Measurements from ENCODE around the gene STMN1.

The STMN1 gene

DNA sequence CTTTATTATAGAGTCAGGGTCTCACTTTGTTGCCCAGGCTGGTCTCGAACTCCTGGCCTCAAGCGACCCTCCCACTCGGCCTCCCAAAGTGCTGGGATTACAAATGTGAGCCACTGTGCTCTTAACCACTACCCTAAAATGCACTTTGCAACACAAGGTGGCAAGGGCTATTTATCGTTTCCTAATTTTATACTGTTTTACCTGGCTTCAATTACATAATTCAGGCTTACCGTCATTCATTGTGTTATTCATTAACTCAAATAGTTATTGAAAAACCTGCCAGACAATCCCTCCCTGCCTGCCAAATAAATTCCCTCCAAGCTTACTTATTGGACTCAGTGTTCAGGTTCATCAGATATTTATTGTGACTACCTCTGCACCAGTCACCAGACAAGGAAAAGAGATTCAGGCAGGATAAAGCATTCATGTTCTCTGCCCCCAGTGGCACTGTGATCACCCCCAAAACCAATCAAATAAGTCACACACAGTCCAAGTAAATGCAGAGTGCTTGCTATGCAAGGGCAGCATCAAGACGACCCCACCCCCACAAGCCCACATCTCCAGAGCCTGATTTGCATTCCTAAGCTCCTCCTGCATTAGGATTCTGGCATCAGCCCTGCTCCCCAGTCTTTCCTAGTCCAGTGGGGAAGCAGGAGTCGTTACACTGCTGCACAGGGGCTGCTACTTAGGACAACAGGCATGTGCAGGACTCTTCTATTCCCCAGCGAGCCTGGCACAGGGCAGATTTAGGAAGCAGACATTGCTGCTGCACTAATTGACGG, 38.8 kb downstream of the STMN1 start:
- no peak for DNase-seq

DNA sequence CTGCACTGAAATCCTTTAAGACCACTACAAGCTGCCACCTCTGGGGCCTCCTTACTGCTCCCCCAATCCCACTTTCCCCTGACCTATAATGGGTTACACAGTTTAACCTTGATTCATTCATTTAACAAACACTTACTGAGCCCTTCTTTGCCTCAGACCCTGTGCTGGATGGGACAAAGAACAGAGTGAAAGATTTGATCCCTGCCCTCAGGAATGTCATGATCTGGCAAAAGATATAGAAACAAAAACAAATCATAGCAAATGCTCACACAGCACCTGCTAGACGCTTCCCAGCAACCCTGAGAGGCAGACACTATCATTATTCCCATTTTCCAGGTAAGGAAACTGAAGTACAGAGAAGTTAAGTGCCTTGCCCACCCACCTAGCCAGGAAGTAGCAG, 39.9 kb downstream of the STMN1 start:
- no peak for DNase-seq

DNA sequence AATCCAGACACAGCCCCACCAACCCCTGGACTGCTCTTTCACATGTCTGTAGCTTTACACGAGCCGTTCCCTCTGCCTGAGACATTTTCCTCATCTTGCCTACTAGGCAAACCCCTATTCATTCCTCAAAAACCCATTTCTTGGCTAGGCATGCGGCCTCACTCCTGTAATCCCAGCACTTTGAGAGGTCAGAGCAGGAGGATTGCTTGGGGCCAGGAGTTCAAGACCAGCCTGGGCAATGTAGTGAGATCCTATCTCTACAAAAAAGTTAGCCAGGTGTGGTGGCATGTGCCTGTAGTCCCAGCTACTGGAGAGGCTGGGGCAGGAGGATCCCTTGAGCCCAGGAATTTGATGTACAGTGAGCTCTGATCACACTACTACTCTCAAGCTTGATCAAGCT, 41.8 kb downstream of the STMN1 start:
- DNase-seq: no peak

DNA sequence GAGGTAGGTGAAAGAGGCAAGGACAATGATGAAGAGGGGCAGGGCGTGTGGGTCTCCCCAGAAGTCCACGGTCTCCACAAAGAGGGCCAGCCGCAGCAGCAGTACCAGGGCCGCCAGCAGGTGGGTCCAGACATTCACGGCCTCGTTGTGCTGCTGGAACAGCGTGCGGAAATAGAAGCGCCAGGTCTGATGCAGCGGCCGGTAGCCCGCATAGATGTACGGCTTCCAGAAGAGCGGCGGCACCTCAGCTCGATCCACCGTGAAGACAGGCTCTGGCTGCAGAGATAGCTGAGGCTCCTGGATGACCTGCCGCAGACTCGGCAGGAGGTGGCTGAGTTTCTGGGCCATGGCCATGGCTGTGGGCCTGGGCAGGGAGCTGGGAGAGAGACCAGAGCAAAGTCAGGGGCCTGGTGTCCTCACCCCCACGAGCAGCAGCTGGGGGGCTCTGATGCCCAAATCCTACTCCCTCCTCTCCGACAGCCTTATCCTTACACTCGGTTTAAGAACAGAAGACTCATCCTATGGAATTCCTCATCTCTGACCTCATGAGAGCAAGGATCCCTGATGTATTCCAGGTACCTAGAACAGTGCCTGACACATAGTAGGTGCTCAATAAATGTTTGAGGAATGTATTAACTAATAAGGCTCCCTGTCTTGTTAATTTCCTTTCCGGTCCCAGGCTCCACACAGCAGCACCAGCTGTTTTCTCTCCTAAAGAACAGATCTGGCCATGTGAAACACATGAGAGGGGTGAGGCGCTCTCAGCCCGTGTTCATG, 42.5 kb downstream of the STMN1 start:
- DNase-seq: no peak

DNA sequence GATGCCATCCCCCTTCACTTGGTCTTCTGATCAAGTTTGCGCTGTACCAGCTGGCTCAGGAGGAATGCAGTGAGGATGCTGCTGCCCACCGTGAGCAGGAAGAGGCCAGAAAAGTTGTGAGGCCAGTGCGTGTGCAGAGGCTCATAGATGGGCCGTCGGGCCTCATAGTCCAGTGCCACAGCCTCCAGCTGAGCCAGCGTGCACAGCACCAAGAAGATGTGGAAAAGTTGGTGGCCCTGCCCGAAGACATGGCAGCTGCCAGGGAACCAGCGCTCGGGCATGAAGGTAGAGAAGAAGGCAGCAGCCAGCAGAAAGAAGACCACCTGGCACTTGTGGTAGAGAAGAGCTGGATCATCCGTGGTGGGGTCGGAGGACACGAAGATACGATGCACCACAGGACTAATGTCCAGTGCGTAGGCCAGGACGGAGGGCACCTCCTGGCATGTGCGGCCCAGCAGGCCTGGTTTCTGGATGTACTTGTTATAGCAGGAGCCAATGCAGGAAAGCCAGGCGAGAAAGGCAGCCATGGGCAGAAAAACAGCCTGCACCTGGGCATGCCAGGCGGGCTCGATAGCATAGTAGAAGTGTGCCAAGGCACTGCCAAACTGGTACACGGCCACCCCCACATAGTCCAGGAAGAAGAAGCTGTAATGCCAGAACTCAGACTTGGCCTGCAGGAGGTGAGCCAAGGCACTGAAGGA, 43.3 kb downstream of the STMN1 start:
- DNase-seq: no peak

DNA sequence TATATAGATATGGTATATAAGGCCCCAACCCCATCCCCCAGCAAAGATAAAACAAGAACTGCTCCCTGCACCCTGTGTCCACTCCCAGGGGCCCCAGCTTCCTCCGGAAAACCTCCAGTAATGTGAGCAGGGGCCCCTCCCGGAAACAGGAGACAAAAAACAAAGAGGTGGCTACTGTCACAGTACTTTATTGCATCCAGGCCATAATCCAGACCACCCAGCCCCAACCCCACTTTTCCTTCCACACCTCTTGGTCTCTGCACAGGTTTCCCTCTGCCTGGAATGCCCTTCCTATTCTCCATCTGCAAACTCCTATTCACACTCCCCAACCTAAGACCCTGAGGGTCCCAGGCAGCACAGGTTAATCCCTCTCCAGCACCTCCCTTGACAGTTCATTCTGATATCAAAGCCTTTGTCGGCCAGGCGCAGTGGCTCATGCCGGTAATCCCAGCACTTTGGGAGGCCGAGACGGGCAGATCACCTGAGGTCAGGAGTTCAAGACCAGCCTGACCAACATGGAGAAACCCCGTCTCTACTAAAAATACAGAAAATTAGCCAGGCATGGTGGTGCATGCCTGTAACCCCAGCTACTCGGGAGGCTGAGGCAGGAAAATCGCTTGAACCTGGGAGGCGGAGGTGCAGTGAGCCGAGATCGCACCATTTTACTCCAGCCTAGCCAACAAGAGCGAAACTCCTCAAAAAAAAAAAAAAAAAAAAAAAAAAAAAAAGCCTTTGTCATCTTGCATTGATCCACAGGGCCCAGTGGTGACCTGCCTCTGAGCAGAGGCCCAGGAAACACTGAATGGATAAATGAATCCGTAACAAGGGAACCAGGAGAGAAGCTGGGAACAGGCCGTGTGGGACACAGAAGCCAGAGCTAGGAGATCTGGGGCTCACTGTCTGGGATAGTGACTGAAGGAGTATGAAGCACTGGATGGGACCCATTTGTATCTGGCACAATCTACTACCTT, 44.6 kb downstream of the STMN1 start:
- DNase-seq: no peak

DNA sequence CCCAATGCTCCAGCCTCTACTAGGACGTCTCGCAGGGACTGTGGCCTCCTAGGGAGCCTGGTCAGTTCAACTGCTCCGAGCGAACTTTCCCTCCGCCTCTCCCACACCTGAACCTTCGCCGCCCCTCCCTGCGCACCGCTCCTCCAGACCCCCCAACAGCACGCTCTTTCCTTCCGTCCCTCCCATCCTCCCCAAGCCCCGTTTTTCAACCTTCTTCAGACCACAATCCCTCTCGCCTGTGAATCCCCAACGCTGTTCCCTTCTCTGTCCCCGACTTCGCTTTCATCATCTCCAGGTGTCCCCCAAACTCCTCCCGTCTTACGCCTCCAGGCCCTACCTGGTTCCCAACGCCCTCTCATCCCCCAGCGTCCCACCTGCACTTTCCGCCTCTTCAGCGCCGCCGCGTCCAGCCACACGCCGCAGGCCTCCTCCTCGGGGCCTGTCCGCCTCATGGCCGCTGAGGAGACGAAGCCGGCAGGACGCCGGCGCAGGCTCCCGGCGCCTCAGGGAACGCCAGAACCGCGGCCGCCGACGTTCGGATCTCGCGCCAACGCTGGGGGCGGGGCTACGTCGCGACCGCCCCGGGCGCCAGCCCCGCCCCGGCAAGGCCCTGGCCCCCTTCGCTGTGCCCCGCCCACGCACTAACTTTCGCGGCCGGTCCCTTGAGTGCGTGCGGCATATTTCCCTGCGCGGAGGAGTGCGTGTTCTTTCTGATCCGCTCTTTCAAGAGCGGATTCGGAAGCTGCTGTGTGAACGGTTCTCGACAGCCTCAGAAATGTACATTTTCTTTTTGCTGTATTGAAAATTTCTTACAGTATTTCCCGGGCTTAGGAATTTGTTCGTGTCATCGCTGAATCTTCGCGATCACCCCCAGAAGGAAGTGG, 47.1 kb downstream of the STMN1 start, which contains the start of gene AUNIP:
AUNIP (minus strand) TSS at position 552 of the 884 bp plus-strand sequence; CDS start at position 452, 100 bp downstream.
- DNase-seq: no peak

DNA sequence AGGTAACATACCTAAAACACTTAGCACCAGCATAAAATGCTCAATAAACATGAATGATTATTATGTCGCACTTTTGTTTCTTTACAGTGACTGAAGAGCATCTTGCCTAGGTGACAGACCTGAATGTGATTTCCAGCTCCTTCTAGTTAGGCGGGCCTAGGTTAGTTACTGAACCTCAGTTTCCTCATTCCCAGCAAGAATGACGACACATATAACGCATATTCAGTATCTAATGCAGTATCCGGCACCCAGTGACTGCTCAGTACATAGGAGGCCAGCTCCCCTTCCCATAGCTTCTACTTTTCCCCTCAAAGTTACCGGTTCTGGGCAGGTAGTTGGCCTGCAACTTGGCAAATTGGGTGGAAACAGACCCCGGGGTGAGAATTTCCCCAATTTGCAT, 47.7 kb downstream of the STMN1 start:
- no peak for DNase-seq

DNA sequence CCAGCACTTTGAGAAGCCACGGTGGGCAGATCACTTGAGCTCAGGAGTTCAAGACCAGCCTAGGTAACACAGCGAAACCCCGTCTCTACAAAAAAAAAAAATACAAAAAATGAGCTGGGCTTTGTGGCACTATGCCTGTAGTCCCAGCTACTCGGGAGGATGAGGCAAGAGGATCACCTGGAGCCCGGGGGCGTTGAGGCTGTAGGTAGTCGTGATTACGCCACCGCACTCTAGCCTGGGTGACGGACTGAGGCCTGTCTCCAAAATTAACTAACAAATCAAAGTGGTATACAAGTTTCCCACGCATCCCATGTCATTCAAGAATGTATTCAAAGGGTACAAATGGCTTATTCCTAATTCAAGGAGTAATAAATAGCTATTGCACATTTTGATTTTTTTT, 49.4 kb downstream of the STMN1 start:
- no peak for DNase-seq

DNA sequence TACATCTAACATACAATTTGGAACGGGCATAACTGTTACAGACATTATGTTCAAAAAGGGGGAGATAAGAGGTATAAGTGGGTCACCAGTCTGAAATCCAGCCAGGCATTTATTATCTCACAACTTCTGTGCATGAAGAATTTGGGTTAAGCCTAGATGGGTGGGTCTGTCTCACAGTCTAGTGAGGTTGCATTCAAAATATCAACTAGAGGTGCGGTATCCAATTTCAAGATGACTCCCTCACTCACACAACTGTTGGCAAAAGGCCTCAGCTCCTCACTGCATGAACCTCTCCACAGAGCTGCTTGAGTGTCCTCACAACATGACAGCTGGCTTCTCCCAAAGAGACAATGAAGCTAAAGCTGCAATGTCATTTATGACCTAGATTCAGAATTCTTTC, 51.7 kb downstream of the STMN1 start:
- no peak for DNase-seq

All from NCI-H524 treated with DMSO at 0.1 percent for 48 hours (cell line).